HepG2 (cell line): ENCODE data around the gene TLN1. TPM values are rescaled to one million over a fixed set of nuclear protein-coding genes. Genes with fewer than 3 reads are reported as not detected.

Source experiments
- ATF1 ChIP-seq: IDR thresholded peaks from 2 replicates; pipeline ENCODE4 v1.6.1; 2016; ENCODE audit warnings: mild to moderate bottlenecking, control low read depth
- ATM ChIP-seq: fragments of 450-650 bp; IDR thresholded peaks from 2 replicates; pipeline ENCODE4 v1.7.1; 2017; ENCODE audit warnings: mild to moderate bottlenecking, borderline replicate concordance
- CAMTA2 ChIP-seq: sonication (generic); formaldehyde crosslinking; IDR thresholded peaks from 2 replicates; pipeline ENCODE4 v1.4.0; 2020; ENCODE audit warnings: mild to moderate bottlenecking, missing genetic modification reagents, borderline replicate concordance
- CBX2 ChIP-seq, 2 experiments: fragments of 200-600 bp in 1 of 2; sonication (generic); formaldehyde crosslinking in 1 of 2; IDR thresholded peaks; 2 replicates each; pipeline versions ENCODE4 v1.7.0 to v1.8.1; 2018 to 2022; ENCODE audit warnings: low read depth in 2 of 2, low read length in 1 of 2, mild to moderate bottlenecking in 1 of 2, missing genetic modification reagents in 1 of 2
- CCAR2 ChIP-seq: fragments of 200-400 bp; formaldehyde crosslinking; optimal IDR thresholded peaks from 2 replicates; pipeline ENCODE3; 2018; ENCODE audit warnings: low read depth, mild to moderate bottlenecking, low read length, moderate library complexity
- DZIP1 ChIP-seq: sonication (generic); formaldehyde crosslinking; IDR thresholded peaks from 2 replicates; pipeline ENCODE4 v1.5.0; 2020; ENCODE audit warnings: mild to moderate bottlenecking, missing genetic modification reagents
- FIP1L1 ChIP-seq: fragments of 200-400 bp; formaldehyde crosslinking; IDR thresholded peaks from 2 replicates; pipeline ENCODE4 v1.6.1; 2018; ENCODE audit warnings: low read depth, mild to moderate bottlenecking, low read length, moderate library complexity, borderline replicate concordance; ENCODE audit not compliant: insufficient read depth
- KDM2A ChIP-seq: sonication (generic); formaldehyde crosslinking; IDR thresholded peaks from 2 replicates; pipeline ENCODE4 v1.4.0; 2020; ENCODE audit warnings: low read depth, missing genetic modification reagents, borderline replicate concordance
- KDM3A ChIP-seq: IDR thresholded peaks from 2 replicates; pipeline ENCODE4 v1.6.1; 2018; ENCODE audit warnings: low read depth, missing compliant biosample characterization
- MAX ChIP-seq: IDR thresholded peaks from 2 replicates; pipeline ENCODE4 v1.6.1; 2012; ENCODE audit warnings: inconsistent platforms
- MZF1 ChIP-seq: sonication (generic); formaldehyde crosslinking; IDR thresholded peaks from 2 replicates; pipeline ENCODE4 v1.8.1; 2023; ENCODE audit warnings: mild to moderate bottlenecking, missing genetic modification reagents, borderline replicate concordance
- POLR2A ChIP-seq, 2 experiments: IDR thresholded peaks; 2 replicates each; pipeline ENCODE4 v1.6.1; 2011; ENCODE audit warnings: low read depth in 2 of 2, low read length in 2 of 2, mild to moderate bottlenecking in 1 of 2, moderate library complexity in 1 of 2; ENCODE audit not compliant: insufficient read depth in 1 of 2
- RAD21 ChIP-seq: fragments of 450-650 bp; formaldehyde crosslinking; IDR thresholded peaks from 2 replicates; pipeline ENCODE4 v1.5.0; 2020; ENCODE audit warnings: mild to moderate bottlenecking
- RELA ChIP-seq: sonication (generic); formaldehyde crosslinking; IDR thresholded peaks from 2 replicates; pipeline ENCODE4 v1.4.0; 2020; ENCODE audit warnings: missing genetic modification reagents
- RORA ChIP-seq: sonication (generic); formaldehyde crosslinking; IDR thresholded peaks from 2 replicates; pipeline ENCODE4 v1.5.0; 2020; ENCODE audit warnings: mild to moderate bottlenecking, missing genetic modification reagents, moderate library complexity
- SNAI1 ChIP-seq: sonication (generic); formaldehyde crosslinking; IDR thresholded peaks from 2 replicates; pipeline ENCODE4 v1.5.0; 2020; ENCODE audit warnings: mild to moderate bottlenecking, missing genetic modification reagents, borderline replicate concordance
- TBL1XR1 ChIP-seq: fragments of 150-350 bp; IDR thresholded peaks from 2 replicates; pipeline ENCODE4 v1.6.1; 2014; ENCODE audit warnings: borderline replicate concordance, low read length; ENCODE audit not compliant: partially characterized antibody
- TERF1 ChIP-seq: sonication (generic); formaldehyde crosslinking; IDR thresholded peaks from 2 replicates; pipeline ENCODE4 v1.8.0; 2022; ENCODE audit warnings: mild to moderate bottlenecking, missing genetic modification reagents, moderate library complexity
- THYN1 ChIP-seq: sonication (generic); formaldehyde crosslinking; IDR thresholded peaks from 2 replicates; pipeline ENCODE4 v1.8.1; 2023; ENCODE audit warnings: low read depth, mild to moderate bottlenecking, moderate library complexity, missing genetic modification reagents, borderline replicate concordance
- ZNF331 ChIP-seq: sonication (generic); formaldehyde crosslinking; IDR thresholded peaks from 2 replicates; pipeline ENCODE4 v1.4.0; 2020; ENCODE audit warnings: missing genetic modification reagents
- ZNF496 ChIP-seq: sonication (generic); formaldehyde crosslinking; IDR thresholded peaks from 2 replicates; pipeline ENCODE4 v1.8.1; 2023; ENCODE audit warnings: mild to moderate bottlenecking, moderate library complexity, missing genetic modification reagents; ENCODE audit not compliant: insufficient replicate concordance
- ZNF709 ChIP-seq: sonication (generic); formaldehyde crosslinking; IDR thresholded peaks from 2 replicates; pipeline ENCODE4 v1.5.0; 2020; ENCODE audit warnings: mild to moderate bottlenecking, missing genetic modification reagents
- ZNF781 ChIP-seq: sonication (generic); formaldehyde crosslinking; IDR thresholded peaks from 2 replicates; pipeline ENCODE4 v1.5.1; 2020; ENCODE audit warnings: borderline replicate concordance, mild to moderate bottlenecking, missing genetic modification reagents; ENCODE audit errors: not compliant biosample characterization
- polyA plus RNA-seq, 8 experiments: library from polyadenylated mRNA; depleted of rRNA in 3 of 8; stranded (reverse) in 7 of 8; unstranded in 1 of 8; fragments of >200 nt; fragmentation: Illumina TruSeq in 4 of 8; extraction: Trizol in 4 of 8; gene quantifications; 2 replicates each; pipeline versions ENCODE4 v1.2.1 to v1.2.3, GENCODE V29; 2011 to 2016; ENCODE audit warnings: low read depth in 4 of 8, missing spikeins in 1 of 8, mixed read lengths in 1 of 8; ENCODE audit not compliant: insufficient read depth in 1 of 8
- total RNA-seq, 5 experiments: library from RNA; depleted of rRNA; stranded (reverse); fragments of >200 nt; fragmentation: Illumina TruSeq; extraction: Trizol; gene quantifications; 2 replicates each; pipeline ENCODE4 v1.2.3, GENCODE V29; 2016; ENCODE audit warnings: low read depth in 1 of 5
- TF ChIP-seq, protein P1 (sequence below): sonication (generic); formaldehyde crosslinking; conservative IDR thresholded peaks from 2 replicates; pipeline ENCODE4 v1.8.0; 2022; ENCODE audit warnings: low read depth, missing genetic modification reagents

TLN1 gene
- total and polyA plus RNA-seq, 2 of the 13 experiments (the other 11 are each of a cell fraction or from before 2014, with no cell fraction given), result 35.2 to 51.8 TPM

- TF ChIP-seq CBX2 (IDR thresholded peaks at IDR 0.05; ENCODE audit: low read depth, low read length) (no peak), CBX2 (CRISPR knock-in tag; IDR thresholded peaks at IDR 0.05; ENCODE audit: low read depth) (no peak), ATF1 (CRISPR knock-in tag) (no peak), ZNF331 (no peak), RELA (no peak), POLR2A (IDR thresholded peaks at IDR 0.05; ENCODE audit: insufficient read depth in 1 of 2, low read depth in 2 of 2, low read length in 2 of 2) (peak; percentile 59 to 68), ZNF709 (CRISPR knock-in tag) (no peak), ZNF781 (CRISPR knock-in tag) (no peak), KDM3A (CRISPR knock-in tag) (no peak; the same call in 1 of the 2 replicates), RORA (CRISPR knock-in tag) (no peak), TERF1 (no peak), TBL1XR1 (no peak), ATM (no peak), CAMTA2 (CRISPR knock-in tag) (0 out of 2 replicates have a peak, but pooled peaks have one; percentile 56), FIP1L1 (no peak), KDM2A (CRISPR knock-in tag) (peak; percentile 81; the same call in 1 of the 2 replicates), RAD21 (no peak; the same call in 1 of the 2 replicates), MAX (peak; percentile 62; the same call in 1 of the 2 replicates), SNAI1 (CRISPR knock-in tag) (no peak), ZNF496 (CRISPR knock-in tag) (no peak), THYN1 (CRISPR knock-in tag) (no peak), DZIP1 (no peak), CCAR2 (no peak), MZF1 (CRISPR knock-in tag) (no peak)
- TF ChIP-seq, protein P1, sequence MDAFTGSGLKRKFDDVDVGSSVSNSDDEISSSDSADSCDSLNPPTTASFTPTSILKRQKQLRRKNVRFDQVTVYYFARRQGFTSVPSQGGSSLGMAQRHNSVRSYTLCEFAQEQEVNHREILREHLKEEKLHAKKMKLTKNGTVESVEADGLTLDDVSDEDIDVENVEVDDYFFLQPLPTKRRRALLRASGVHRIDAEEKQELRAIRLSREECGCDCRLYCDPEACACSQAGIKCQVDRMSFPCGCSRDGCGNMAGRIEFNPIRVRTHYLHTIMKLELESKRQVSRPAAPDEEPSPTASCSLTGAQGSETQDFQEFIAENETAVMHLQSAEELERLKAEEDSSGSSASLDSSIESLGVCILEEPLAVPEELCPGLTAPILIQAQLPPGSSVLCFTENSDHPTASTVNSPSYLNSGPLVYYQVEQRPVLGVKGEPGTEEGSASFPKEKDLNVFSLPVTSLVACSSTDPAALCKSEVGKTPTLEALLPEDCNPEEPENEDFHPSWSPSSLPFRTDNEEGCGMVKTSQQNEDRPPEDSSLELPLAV (CRISPR knock-in tag), result no peak
Measured at GRCh38 chr9:35748858-35749514, 17.0 kb upstream of the TLN1 start, which contains the start of the genes GBA2 and RGP1 (continued).
